ENCODE measurements around the gene REXO5.

Gene REXO5

DNA sequence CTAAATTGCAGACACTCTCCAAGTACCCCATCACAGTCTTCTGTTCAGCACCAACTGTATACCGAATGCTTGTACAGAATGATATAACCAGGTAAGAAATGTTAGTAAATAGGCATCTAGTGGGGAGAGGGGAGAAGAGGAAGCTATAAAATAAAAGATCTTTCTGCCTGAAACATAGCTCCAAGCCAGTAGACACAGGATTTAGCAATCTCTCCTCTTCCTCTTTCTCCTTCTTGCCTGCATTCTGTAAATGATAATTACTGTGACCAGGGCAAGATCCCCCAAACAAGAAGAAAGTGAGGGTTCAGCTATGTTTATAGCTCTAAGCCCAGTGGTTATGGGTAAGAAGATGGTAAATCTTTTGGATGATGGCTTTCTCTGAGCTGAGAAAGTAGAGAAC lies 24.6 kb upstream of the REXO5 start:
- H3K27ac ChIP-seq, result no peak overlapping the region
- TF ChIP-seq, protein P1, sequence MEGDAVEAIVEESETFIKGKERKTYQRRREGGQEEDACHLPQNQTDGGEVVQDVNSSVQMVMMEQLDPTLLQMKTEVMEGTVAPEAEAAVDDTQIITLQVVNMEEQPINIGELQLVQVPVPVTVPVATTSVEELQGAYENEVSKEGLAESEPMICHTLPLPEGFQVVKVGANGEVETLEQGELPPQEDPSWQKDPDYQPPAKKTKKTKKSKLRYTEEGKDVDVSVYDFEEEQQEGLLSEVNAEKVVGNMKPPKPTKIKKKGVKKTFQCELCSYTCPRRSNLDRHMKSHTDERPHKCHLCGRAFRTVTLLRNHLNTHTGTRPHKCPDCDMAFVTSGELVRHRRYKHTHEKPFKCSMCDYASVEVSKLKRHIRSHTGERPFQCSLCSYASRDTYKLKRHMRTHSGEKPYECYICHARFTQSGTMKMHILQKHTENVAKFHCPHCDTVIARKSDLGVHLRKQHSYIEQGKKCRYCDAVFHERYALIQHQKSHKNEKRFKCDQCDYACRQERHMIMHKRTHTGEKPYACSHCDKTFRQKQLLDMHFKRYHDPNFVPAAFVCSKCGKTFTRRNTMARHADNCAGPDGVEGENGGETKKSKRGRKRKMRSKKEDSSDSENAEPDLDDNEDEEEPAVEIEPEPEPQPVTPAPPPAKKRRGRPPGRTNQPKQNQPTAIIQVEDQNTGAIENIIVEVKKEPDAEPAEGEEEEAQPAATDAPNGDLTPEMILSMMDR (conservative IDR thresholded peaks at IDR 0.05), result no peak

DNA sequence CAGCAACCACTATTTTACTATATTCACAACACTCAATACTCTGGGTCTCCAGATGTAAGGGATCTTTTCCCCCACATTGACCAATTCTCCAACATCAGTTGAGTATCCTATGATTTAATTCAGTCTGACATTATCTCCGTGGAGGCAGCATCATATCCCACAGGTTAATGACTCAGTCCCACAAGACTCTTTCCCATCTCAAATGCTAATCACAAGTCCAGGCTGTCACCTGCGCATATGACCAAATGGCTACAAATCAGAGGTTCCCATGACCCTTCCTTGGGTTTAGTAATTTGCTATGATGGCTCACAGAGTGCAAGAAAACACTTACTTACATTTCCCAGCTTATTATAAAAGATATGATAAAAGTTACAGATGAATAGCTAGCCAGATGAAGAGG lies 23.9 kb upstream of the REXO5 start:
- H3K27ac ChIP-seq, result no peak overlapping the region
- TF ChIP-seq, protein P1 (conservative IDR thresholded peaks at IDR 0.05), result no peak

DNA sequence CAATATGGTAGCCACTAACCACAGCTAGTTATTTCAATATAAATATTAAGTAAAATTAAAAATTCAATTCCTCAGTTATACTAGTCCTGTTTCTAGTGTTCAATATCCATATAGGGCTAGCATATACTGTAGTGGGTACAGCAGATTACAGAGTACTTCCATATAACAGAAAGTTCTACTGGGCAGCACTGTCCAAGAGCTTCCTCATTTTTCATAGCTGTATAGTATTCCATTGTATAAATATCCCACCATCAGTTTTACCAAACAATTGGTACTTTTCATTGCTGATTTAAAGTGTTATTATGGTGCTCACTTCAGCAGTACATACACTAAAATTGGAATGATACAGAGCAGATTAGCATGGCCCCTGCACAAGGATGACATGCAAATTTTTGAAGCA lies 22.1 kb upstream of the REXO5 start:
- no peak overlapping the region for H3K27ac ChIP-seq
- TF ChIP-seq, protein P1 (conservative IDR thresholded peaks at IDR 0.05), result no peak

DNA sequence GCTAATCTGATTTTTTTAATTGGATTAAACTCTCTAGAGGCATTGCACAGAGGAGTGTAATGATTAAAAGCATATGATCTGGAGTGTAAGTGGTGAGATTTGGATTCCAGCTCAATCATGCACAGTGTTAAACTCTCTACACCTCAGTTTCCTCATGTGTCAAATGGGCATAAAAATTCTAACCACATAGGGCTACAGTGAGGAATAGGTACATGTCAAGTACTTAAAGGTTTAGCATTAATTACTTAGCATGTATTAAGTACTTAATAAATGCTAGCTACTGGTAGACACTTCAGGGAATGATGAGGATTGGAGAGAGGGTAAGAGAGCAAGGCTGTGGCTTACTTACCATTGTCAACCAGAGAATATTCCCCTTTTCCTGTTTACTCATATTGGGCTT lies 17.2 kb upstream of the REXO5 start:
- TF ChIP-seq, protein P1 (conservative IDR thresholded peaks at IDR 0.05), result no peak
- H3K27ac ChIP-seq, result no peak overlapping the region

DNA sequence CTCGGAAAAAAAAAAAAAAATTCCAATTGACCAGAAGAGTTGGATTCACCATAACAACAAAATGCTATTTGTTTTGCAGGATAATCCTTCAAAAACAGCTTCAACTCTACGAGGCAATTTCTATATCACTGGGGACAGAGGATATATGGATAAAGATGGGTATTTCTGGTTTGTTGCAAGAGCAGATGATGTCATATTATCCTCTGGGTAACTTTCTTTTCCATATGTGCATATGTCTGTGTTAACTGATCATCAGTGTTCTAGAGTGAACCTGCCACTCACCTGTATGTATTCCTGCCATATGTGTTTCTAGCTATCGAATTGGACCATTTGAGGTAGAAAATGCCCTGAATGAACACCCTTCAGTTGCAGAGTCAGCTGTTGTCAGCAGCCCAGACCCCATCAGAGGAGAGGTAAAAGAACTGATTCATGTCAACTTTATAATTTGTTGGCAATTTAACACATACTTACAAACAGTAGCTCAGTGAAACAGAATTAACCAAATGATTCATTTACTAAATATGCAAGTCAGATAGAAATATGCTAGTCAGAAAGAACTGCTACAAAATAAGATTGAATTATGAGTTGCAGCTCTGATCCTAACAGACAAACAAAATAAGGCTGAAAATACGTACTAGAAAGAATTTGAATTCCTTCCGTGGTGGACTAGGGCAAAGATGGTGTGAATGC lies 14.3 kb upstream of the REXO5 start:
- no peak overlapping the region; the same call in 1 of the 2 replicates for H3K27ac ChIP-seq
- TF ChIP-seq, protein P1 (conservative IDR thresholded peaks at IDR 0.05), result no peak

DNA sequence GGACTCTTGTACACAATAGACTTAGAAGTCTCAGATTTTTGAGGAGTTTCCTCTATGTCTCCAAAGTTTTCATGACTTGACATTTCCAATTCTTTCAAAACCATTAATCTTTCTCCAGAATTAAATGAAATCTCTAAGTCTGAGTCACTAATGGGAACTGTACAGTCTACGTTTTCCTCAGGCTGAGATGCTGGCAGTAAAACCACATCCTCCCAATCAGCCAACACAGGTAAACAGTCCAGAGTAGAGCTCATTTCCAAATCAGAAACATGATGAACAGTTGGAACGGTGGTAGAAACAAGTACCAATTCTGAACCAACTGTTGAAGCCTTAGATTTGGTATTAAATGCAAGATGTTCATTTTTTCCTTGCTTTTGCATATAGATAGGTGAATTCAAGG lies 8.0 kb upstream of the REXO5 start:
- TF ChIP-seq, protein P1 (conservative IDR thresholded peaks at IDR 0.05), result no peak
- H3K27ac ChIP-seq, result no peak overlapping the region

DNA sequence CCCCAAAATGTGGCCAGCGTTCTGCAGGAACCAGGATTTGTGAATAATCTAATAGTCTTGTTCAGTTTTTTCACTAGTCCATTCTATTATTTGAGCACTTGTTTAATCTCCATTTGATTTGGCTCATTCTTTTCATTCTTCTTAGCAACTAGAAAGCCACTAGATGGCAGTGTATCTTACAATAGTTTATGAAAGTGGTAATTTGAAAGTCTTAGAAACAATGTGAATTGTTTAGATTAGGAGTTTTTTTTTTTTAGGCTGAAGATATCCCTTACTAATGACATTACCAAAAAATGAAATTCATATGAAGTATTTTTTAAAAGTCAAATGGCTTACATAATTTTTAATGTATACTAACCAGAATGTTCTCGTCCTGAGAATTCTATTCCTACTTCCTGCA lies 6.7 kb upstream of the REXO5 start:
- no peak overlapping the region for H3K27ac ChIP-seq
- TF ChIP-seq, protein P1 (conservative IDR thresholded peaks at IDR 0.05), result peak; percentile 59
